ENCODE measurements around the gene BRINP2. TPM values are rescaled to one million over a fixed set of nuclear protein-coding genes. Genes with fewer than 3 reads are reported as not detected.

BRINP2 gene
- total and polyA plus RNA-seq, 2 of the 8 experiments (the other 6 are each of a cell fraction or from before 2014, with no cell fraction given): 0.39 to 0.42 TPM

GRCh38 chr1:177209357-177209756, 38.6 kb downstream of the BRINP2 start (continued):
- TF ChIP-seq CHD7 (IDR thresholded peaks at IDR 0.05; ENCODE audit: insufficient replicate concordance, low read length): no peak
- TF ChIP-seq SIRT6 (IDR thresholded peaks at IDR 0.05; ENCODE audit: low read length): no peak
- TF ChIP-seq YY1 (IDR thresholded peaks at IDR 0.05; ENCODE audit: low read depth, low read length): no peak
- TF ChIP-seq FOSL1 (IDR thresholded peaks at IDR 0.05; ENCODE audit: insufficient read depth, low read depth, low read length): no peak
- no peak for TF ChIP-seq SIX5 (IDR thresholded peaks at IDR 0.05; ENCODE audit: low read depth, low read length)
- TF ChIP-seq TAF7 (optimal IDR thresholded peaks at IDR 0.05; ENCODE audit: borderline replicate concordance, low read depth, low read length): no peak
- no peak for TF ChIP-seq HDAC6 (IDR thresholded peaks at IDR 0.05; ENCODE audit: low read depth, low read length)
- no peak for TF ChIP-seq ZNF274 (IDR thresholded peaks at IDR 0.05; ENCODE audit: borderline replicate concordance, extremely low read depth, low read length)
- TF ChIP-seq KDM4A (IDR thresholded peaks at IDR 0.05; ENCODE audit: low read depth, low read length, severe bottlenecking): no peak
- no peak for TF ChIP-seq CHD2 (IDR thresholded peaks at IDR 0.05; ENCODE audit: low read length)
- no peak for TF ChIP-seq BRCA1 (IDR thresholded peaks at IDR 0.05; ENCODE audit: low read depth, low read length)
- no peak for TF ChIP-seq RBBP5 (IDR thresholded peaks at IDR 0.05; ENCODE audit: borderline replicate concordance, low read depth, low read length)

Measured in H1 (cell line).